HepG2 (cell line): ENCODE data around the gene TBC1D5. TPM values are rescaled to one million over a fixed set of nuclear protein-coding genes. Genes with fewer than 3 reads are reported as not detected.

Experiments used
- ATAC-seq: fragments of 200-7000 bp; cut with Tn5 transposase; 3 replicates; pipeline ENCODE4 v1.9.1; 2020; ENCODE audit warnings: mild to moderate bottlenecking, moderate library complexity
- BruUV-seq: library from RNA; stranded (reverse); fragments of 400-500 nt; replicated peaks from 2 replicates; lab custom pipeline; 2021; lab: Mats Ljungman, UMichigan
- CTCF ChIA-PET: fragments of 300-600 bp; formaldehyde crosslinking; extraction: SDS; loops from one replicate; lab custom pipeline; 2021; ENCODE audit warnings: low total read pairs, inconsistent platforms, low intra/inter-chr PET ratio; lab: Yijun Ruan, JAX
- POLR2A ChIA-PET: fragments of 350-600 bp; sonication (Branson Sonifier 250); formaldehyde crosslinking; loops from one replicate; lab custom pipeline; 2020; ENCODE audit warnings: antibody characterized with exemption, inconsistent platforms; lab: Yijun Ruan, JAX
- DNase-seq: peaks from one replicate; pipeline ENCODE4 v3.0.0-alpha.2; 2015; ENCODE audit warnings: low spot score
- FAIRE-seq: peaks from 3 replicates; lab custom pipeline; 2011; peaks lifted over from hg19 to GRCh38; lab: Jason Lieb, UNC
- H2AFZ ChIP-seq: one replicate; pipeline ENCODE4 v1.6.1; 2011; ENCODE audit warnings: low read length, inconsistent platforms
- H3K27ac ChIP-seq: fragments of 300-600 bp; 3 replicates; pipeline ENCODE4 v1.8.0; 2011; ENCODE audit warnings: mixed run types, mild to moderate bottlenecking, mixed read lengths, low read length, inconsistent platforms; ENCODE audit not compliant: insufficient read depth; ENCODE audit errors: extremely low read length
- H3K27me3 ChIP-seq, 2 experiments: fragments of 200-600 bp in 1 of 2; 2 replicates in 1 of 2; 3 replicates in 1 of 2; pipeline versions ENCODE4 v1.6.0 to v1.8.0; 2011; ENCODE audit warnings: low read length in 2 of 2, mild to moderate bottlenecking in 2 of 2, moderate library complexity in 2 of 2, inconsistent platforms in 1 of 2; ENCODE audit not compliant: insufficient read depth in 2 of 2, control insufficient read depth in 1 of 2
- H3K36me3 ChIP-seq, 2 experiments: fragments of 200-600 bp in 1 of 2; replicated peaks in 1 of 2; 2 replicates in 1 of 2; 3 replicates in 1 of 2; pipeline versions ENCODE4 v1.5.1 to v1.8.0; 2011; ENCODE audit warnings: low read length in 2 of 2, inconsistent platforms in 1 of 2; ENCODE audit not compliant: insufficient read depth in 2 of 2, control insufficient read depth in 1 of 2
- H3K4me1 ChIP-seq: 2 replicates; pipeline ENCODE4 v1.5.1; 2012; ENCODE audit warnings: low read length, inconsistent platforms; ENCODE audit not compliant: insufficient read depth
- H3K4me2 ChIP-seq: 2 replicates; pipeline ENCODE4 v1.6.0; 2011; ENCODE audit warnings: low read depth, low read length, inconsistent platforms
- H3K4me3 ChIP-seq, 3 experiments: fragments of 200-600 bp in 1 of 3; sonication (generic), shearing (Covaris generic) in 1 of 3; replicated peaks in 1 of 3; 2 replicates each; pipeline ENCODE4 v1.5.1; 2011 to 2016; ENCODE audit warnings: low read length in 3 of 3, inconsistent platforms in 2 of 3, low read depth in 2 of 3, mild to moderate bottlenecking in 2 of 3, control low read depth in 1 of 3, mixed read lengths in 1 of 3; ENCODE audit not compliant: insufficient read depth in 1 of 3
- H3K79me2 ChIP-seq: one replicate; pipeline ENCODE4 v1.6.1; 2011; ENCODE audit warnings: low read length, inconsistent platforms; ENCODE audit not compliant: insufficient read depth
- H3K9ac ChIP-seq: 2 replicates; pipeline ENCODE4 v1.6.0; 2011; ENCODE audit warnings: mild to moderate bottlenecking, low read depth, low read length, inconsistent platforms; ENCODE audit not compliant: insufficient read depth
- H3K9me3 ChIP-seq: 2 replicates; pipeline ENCODE4 v1.5.1; 2012; ENCODE audit warnings: mild to moderate bottlenecking, low read length
- H4K20me1 ChIP-seq: 2 replicates; pipeline ENCODE4 v1.6.0; 2011; ENCODE audit warnings: inconsistent platforms, mild to moderate bottlenecking, low read length, moderate library complexity; ENCODE audit not compliant: insufficient read depth
- BRD4 ChIP-seq: sonication (generic); formaldehyde crosslinking; IDR thresholded peaks from 2 replicates; pipeline ENCODE4 v1.4.0; 2020; ENCODE audit warnings: missing genetic modification reagents
- HNF4A ChIP-seq: sonication (generic); formaldehyde crosslinking; IDR thresholded peaks from 2 replicates; pipeline ENCODE4 v1.4.0; 2020; ENCODE audit warnings: missing genetic modification reagents
- KAT8 ChIP-seq: IDR thresholded peaks from 2 replicates; pipeline ENCODE4 v1.6.1; 2016; ENCODE audit warnings: missing genetic modification reagents, missing compliant biosample characterization
- POLR2G ChIP-seq: fragments of 200-400 bp; formaldehyde crosslinking; IDR thresholded peaks from 2 replicates; pipeline ENCODE4 v1.6.1; 2018; ENCODE audit warnings: mild to moderate bottlenecking, low read depth, low read length, moderate library complexity
- TFE3 ChIP-seq: IDR thresholded peaks from 2 replicates; pipeline ENCODE4 v1.6.1; 2016
- YY1 ChIP-seq: IDR thresholded peaks from 2 replicates; pipeline ENCODE4 v1.6.1; 2011; ENCODE audit warnings: low read length, low read depth, moderate library complexity, mild to moderate bottlenecking; ENCODE audit not compliant: insufficient read depth, insufficient replicate concordance
- ZBTB21 ChIP-seq: sonication (generic); formaldehyde crosslinking; IDR thresholded peaks from 2 replicates; pipeline ENCODE4 v1.4.0; 2020; ENCODE audit warnings: missing genetic modification reagents
- ZNF318 ChIP-seq: sonication (generic); formaldehyde crosslinking; IDR thresholded peaks from 2 replicates; pipeline ENCODE4 v1.4.0; 2020; ENCODE audit warnings: mild to moderate bottlenecking, missing genetic modification reagents
- ZNF644 ChIP-seq: IDR thresholded peaks from 2 replicates; pipeline ENCODE4 v1.6.1; 2016; ENCODE audit warnings: low read depth
- WGBS: methylation state at CpG from one replicate; pipeline ENCODE4 v1.1.6; 2017; ENCODE audit warnings: low lambda C conversion rate; 5-methylcytosine and 5-hydroxymethylcytosine counted together
- in situ Hi-C: cut with HindIII; loops from 2 replicates; pipeline ENCODE4 v1.10.0; 2017; ENCODE audit warnings: low pct_unique_long_range_greater_than_20kb; ENCODE audit not compliant: extremely low pct_ligation_motif_present
- intact Hi-C: fragments of 100-400 bp; cut with micrococcal nuclease; formaldehyde crosslinking; loops from one replicate; pipeline ENCODE4 v1.10.0; 2022; ENCODE audit not compliant: unreplicated experiment
- polyA plus RNA-seq, 8 experiments: library from polyadenylated mRNA; depleted of rRNA in 3 of 8; stranded (reverse) in 7 of 8; unstranded in 1 of 8; fragments of >200 nt; fragmentation: Illumina TruSeq in 4 of 8; extraction: Trizol in 4 of 8; gene quantifications; 2 replicates each; pipeline versions ENCODE4 v1.2.1 to v1.2.3, GENCODE V29; 2011 to 2016; ENCODE audit warnings: low read depth in 4 of 8, missing spikeins in 1 of 8, mixed read lengths in 1 of 8; ENCODE audit not compliant: insufficient read depth in 1 of 8
- total RNA-seq, 5 experiments: library from RNA; depleted of rRNA; stranded (reverse); fragments of >200 nt; fragmentation: Illumina TruSeq; extraction: Trizol; gene quantifications; 2 replicates each; pipeline ENCODE4 v1.2.3, GENCODE V29; 2016; ENCODE audit warnings: low read depth in 1 of 5

Gene TBC1D5
- total and polyA plus RNA-seq, 2 of the 13 experiments (the other 11 are each of a cell fraction or from before 2014, with no cell fraction given) = 19.2 to 33.3 TPM

- ChIA-PET CTCF (no interaction called here), POLR2A (interaction anchor here (0.6 kb wide), 1 partner anchor 42 kb away, joined by 3 read pairs; no protein-coding TSS in a partner anchor)
- Histone ChIP-seq H3K4me2 (peak overlapping the region; percentile 62), H2AFZ (no peak overlapping the region), H3K9ac (peak overlapping the region; percentile 37), H4K20me1 (no peaks in the 10 kb centered on the region), H3K27ac (peak overlapping the region; percentile 41), H3K4me3 (peak overlapping the region; percentile 26 to 48 (median 30); a peak in 5 of 6 replicates), H3K9me3 (no peaks in the 10 kb centered on the region), H3K36me3 (no peaks in the 10 kb centered on the region), H3K4me1 (peaks cover 59% of the 10 kb centered on the region), H3K79me2 (no peaks in the 10 kb centered on the region), H3K27me3 (no peaks in the 10 kb centered on the region; a peak in 1 of 5 replicates)
- FAIRE-seq (no peak), DNase-seq (peak; percentile 42), ATAC-seq (peak; percentile 27; the same call in 2 of the 3 replicates)
- in situ Hi-C loops = no loop called here
- TF ChIP-seq TFE3 (CRISPR knock-in tag) (no peak), HNF4A (CRISPR knock-in tag) (0 out of 2 replicates have a peak, but pooled peaks have one; percentile 39), ZNF318 (CRISPR knock-in tag) (no peak), KAT8 (CRISPR knock-in tag) (peak; percentile 12; the same call in 1 of the 2 replicates), POLR2G (0 out of 2 replicates have a peak, but pooled peaks have one; percentile 20), ZNF644 (CRISPR knock-in tag) (peak; percentile 79), BRD4 (CRISPR knock-in tag) (no peak), YY1 (peak; percentile 34), ZBTB21 (no peak)
- no TSS peak for BruUV-seq
- intact Hi-C loops = loop anchor here (2.0 kb wide), 1 partner anchor 63 kb away; no protein-coding TSS in a partner anchor
- WGBS = 19% methylated on average over 6 of the region's 6 CpGs
Observed at GRCh38 chr3:17747890-17748247, 5.4 kb upstream of the TBC1D5 start.
